SK-N-SH treated with all-trans-retinoic acid at 6 μM for 48 hours (cell line): ENCODE data around the gene CRYBG3.

Source experiments
- ARNTL ChIP-seq: fragments of 450-650 bp; formaldehyde crosslinking; IDR thresholded peaks from 2 replicates; pipeline ENCODE4 v1.5.0; 2020; ENCODE audit warnings: low read depth, mild to moderate bottlenecking, moderate library complexity, borderline replicate concordance
- CSDC2 ChIP-seq: fragments of 250-450 bp; sonication (Bioruptor Pico); IDR thresholded peaks from 2 replicates; pipeline ENCODE4 v1.5.0; 2020; ENCODE audit warnings: mild to moderate bottlenecking, moderate library complexity
- OSR1 ChIP-seq: fragments of 250-450 bp; sonication (Bioruptor Pico); IDR thresholded peaks from 2 replicates; pipeline ENCODE4 v1.8.0; 2022; ENCODE audit warnings: moderate library complexity, mild to moderate bottlenecking, inconsistent platforms
- RARB ChIP-seq: fragments of 250-450 bp; sonication (Bioruptor Pico); IDR thresholded peaks from 2 replicates; pipeline ENCODE4 v1.8.0; 2021; ENCODE audit warnings: mild to moderate bottlenecking, moderate library complexity
- SNAI2 ChIP-seq: fragments of 250-450 bp; sonication (Bioruptor Pico); IDR thresholded peaks from 2 replicates; pipeline ENCODE4 v1.5.0; 2020; ENCODE audit warnings: mild to moderate bottlenecking, moderate library complexity
- ZFP30 ChIP-seq: fragments of 450-650 bp; formaldehyde crosslinking; IDR thresholded peaks from 2 replicates; pipeline ENCODE4 v1.5.0; 2022; ENCODE audit warnings: mild to moderate bottlenecking, moderate library complexity
- ZNF565 ChIP-seq: fragments of 450-650 bp; formaldehyde crosslinking; conservative IDR thresholded peaks from 2 replicates; pipeline ENCODE4 v1.5.0; 2020; ENCODE audit warnings: low read depth, mild to moderate bottlenecking, moderate library complexity
- TF ChIP-seq, protein P1 (sequence below): fragments of 250-450 bp; sonication (Bioruptor Pico); IDR thresholded peaks from 2 replicates; pipeline ENCODE4 v1.5.1; 2020; ENCODE audit warnings: low read depth, mild to moderate bottlenecking, moderate library complexity
- TF ChIP-seq, protein P2 (sequence below): fragments of 250-450 bp; sonication (Bioruptor Pico); IDR thresholded peaks from 2 replicates; pipeline ENCODE4 v1.8.0; 2020; ENCODE audit warnings: mild to moderate bottlenecking, moderate library complexity, borderline replicate concordance
- TF ChIP-seq, protein P3 (sequence below): fragments of 250-450 bp; sonication (Bioruptor Pico); IDR thresholded peaks from 2 replicates; pipeline ENCODE4 v1.5.0; 2020; ENCODE audit warnings: mild to moderate bottlenecking, moderate library complexity

DNA sequence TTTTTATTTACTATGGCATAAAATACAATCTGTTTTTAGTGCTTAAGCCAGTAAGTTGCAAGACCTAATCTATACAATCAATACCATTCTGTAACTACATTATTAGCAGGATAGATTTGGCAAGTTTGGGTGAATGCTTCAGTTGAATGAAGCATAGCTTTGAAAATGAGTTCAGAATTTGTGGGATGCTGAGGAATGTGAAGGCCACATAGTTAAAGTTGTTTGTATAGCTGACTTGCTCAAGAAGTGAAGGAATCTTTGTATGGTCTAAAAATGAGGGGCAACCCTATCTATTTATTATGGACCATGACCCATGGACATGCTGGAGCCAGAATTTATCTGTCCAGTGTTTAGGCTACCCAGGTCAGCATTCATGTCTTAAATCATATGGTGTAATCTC, 58.5 kb downstream of the CRYBG3 start:
- no peak for TF ChIP-seq OSR1 (CRISPR knock-in tag)
- no peak for TF ChIP-seq ZNF565 (CRISPR knock-in tag)
- TF ChIP-seq RARB = no peak
- TF ChIP-seq, protein P1, sequence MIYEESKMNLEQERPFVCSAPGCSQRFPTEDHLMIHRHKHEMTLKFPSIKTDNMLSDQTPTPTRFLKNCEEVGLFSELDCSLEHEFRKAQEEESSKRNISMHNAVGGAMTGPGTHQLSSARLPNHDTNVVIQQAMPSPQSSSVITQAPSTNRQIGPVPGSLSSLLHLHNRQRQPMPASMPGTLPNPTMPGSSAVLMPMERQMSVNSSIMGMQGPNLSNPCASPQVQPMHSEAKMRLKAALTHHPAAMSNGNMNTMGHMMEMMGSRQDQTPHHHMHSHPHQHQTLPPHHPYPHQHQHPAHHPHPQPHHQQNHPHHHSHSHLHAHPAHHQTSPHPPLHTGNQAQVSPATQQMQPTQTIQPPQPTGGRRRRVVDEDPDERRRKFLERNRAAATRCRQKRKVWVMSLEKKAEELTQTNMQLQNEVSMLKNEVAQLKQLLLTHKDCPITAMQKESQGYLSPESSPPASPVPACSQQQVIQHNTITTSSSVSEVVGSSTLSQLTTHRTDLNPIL (CRISPR knock-in tag) = no peak
- TF ChIP-seq, protein P2, sequence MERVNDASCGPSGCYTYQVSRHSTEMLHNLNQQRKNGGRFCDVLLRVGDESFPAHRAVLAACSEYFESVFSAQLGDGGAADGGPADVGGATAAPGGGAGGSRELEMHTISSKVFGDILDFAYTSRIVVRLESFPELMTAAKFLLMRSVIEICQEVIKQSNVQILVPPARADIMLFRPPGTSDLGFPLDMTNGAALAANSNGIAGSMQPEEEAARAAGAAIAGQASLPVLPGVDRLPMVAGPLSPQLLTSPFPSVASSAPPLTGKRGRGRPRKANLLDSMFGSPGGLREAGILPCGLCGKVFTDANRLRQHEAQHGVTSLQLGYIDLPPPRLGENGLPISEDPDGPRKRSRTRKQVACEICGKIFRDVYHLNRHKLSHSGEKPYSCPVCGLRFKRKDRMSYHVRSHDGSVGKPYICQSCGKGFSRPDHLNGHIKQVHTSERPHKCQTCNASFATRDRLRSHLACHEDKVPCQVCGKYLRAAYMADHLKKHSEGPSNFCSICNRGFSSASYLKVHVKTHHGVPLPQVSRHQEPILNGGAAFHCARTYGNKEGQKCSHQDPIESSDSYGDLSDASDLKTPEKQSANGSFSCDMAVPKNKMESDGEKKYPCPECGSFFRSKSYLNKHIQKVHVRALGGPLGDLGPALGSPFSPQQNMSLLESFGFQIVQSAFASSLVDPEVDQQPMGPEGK (CRISPR knock-in tag) = no peak
- TF ChIP-seq, protein P3, sequence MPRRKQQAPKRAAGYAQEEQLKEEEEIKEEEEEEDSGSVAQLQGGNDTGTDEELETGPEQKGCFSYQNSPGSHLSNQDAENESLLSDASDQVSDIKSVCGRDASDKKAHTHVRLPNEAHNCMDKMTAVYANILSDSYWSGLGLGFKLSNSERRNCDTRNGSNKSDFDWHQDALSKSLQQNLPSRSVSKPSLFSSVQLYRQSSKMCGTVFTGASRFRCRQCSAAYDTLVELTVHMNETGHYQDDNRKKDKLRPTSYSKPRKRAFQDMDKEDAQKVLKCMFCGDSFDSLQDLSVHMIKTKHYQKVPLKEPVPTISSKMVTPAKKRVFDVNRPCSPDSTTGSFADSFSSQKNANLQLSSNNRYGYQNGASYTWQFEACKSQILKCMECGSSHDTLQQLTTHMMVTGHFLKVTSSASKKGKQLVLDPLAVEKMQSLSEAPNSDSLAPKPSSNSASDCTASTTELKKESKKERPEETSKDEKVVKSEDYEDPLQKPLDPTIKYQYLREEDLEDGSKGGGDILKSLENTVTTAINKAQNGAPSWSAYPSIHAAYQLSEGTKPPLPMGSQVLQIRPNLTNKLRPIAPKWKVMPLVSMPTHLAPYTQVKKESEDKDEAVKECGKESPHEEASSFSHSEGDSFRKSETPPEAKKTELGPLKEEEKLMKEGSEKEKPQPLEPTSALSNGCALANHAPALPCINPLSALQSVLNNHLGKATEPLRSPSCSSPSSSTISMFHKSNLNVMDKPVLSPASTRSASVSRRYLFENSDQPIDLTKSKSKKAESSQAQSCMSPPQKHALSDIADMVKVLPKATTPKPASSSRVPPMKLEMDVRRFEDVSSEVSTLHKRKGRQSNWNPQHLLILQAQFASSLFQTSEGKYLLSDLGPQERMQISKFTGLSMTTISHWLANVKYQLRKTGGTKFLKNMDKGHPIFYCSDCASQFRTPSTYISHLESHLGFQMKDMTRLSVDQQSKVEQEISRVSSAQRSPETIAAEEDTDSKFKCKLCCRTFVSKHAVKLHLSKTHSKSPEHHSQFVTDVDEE (CRISPR knock-in tag) = no peak
- TF ChIP-seq ARNTL = no peak
- TF ChIP-seq ZFP30 (CRISPR knock-in tag) = no peak
- no peak for TF ChIP-seq CSDC2
- TF ChIP-seq SNAI2 (CRISPR knock-in tag) = no peak
